ENCODE measurements around the gene F2R.

- TF ChIP-seq CTCF (IDR thresholded peaks at IDR 0.05) = no peak
- no peak for TF ChIP-seq POLR2AphosphoS5 (IDR thresholded peaks at IDR 0.05)
These were observed 14.6 kb upstream of the F2R start for GRCh38 chr5:76701298-76701697.

All from suprapubic skin (tissue), 3 donors.